Cerebellar nuclear complex (tissue), 1 donor: ENCODE results near the gene ABAT.
"Not testable (repeated sequence)": the region's sequence is repeated elsewhere in the genome, so short reads cannot be mapped to it uniquely, and the experiment has no call there.

ENCODE experiments used
- DNase-seq, 2 experiments: peaks; one replicate each; lab custom pipeline; 2025; lab: John Stamatoyannopoulos, UW

Gene ABAT

DNA sequence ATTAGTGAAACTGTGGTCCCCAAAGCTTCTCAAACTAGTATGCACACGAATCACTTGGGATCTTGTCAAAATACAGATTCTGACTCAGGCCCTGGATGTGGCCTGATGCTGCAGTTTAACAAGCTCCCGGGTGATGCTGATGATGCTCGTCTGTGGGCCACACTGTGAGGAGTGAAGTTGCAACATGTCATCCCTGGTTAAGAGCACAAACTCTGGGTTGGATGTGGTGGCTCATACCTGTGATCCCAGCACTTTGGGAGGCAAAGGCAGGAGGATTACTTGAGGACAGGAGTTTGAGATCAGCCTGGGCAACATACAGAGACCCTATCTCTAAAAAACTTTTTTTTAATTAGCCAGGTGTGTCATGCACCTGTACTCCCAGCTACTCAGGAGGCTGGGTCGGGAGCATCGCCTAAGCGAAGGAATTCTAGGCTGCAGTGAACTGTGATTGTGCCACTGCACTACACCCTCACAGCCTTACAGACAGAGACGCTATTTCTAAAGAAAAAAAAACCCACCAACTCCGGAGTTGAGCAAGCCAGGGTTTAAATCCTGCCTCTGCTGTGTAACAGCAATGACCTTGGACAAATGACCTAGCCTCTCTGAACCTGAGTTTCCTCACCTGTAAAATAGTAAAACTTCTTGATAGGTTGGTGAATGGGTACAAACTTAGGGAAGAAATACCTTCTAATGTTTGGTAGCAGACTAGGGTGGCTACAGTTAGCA, 24.4 kb upstream of the ABAT start:
- no peak for DNase-seq

DNA sequence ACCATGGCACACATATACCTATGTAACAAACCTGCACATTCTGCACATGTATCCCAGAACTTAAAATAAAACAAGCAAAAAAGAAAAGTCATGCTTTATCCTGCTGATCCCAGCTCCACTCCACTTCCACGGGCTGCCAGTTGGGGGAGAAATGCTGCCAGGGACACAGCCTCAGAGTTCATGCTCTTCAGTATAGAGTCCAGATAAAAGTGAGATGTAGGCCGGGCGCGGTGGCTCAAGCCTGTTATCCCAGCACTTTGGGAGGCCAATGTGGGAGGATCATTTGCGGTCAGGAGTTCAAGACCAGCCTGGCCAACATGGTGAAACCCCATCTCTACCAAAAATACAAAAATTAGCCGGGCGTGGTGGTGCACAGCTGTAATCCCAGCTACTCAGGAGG, 22.5 kb upstream of the ABAT start:
- DNase-seq: not testable (repeated sequence)

DNA sequence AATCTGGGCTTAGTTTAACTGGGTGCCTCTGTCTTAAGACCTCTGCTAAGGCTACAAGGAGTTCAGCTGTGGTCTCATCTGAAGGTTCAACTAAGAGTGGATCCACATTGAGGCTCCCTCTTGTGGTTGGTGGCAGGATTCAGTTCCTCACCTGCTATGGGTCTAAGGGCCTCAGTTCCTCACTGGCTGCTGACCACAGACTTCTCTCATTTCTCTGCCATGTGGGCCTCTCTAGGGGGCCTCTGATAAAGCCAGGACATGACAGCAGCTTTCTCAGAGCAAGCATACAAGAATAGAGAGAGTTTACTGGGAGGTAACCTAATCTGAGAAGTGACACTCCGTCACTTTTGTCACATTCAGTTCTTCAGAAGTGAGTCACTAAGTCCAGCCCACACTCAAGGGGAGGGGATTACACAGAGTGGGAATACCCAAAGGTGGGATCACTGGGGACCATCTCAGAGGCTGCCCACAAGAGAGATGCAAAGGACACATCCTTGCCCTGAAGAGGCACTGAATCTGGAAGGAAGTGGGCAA, 19.2 kb upstream of the ABAT start:
- no peak for DNase-seq

DNA sequence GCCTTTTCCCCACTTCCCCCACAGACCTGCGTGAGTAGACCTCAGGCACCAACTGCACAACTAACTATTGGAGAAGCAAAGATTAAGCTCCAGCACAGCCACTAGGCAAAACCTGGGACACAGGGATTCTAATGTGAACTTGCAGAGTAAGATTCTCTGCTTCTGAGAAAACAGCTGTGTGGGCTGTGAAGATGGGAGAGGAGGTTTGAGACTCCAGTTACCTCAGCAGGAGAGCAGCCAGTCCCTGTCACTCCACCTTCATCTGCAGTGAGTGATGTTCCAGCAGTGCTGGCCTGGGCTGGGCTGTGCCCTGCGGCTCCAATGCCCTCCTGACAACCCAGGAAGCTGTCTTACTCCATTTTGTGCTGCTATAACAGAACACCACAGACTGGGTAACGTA, 18.0 kb upstream of the ABAT start:
- DNase-seq: no peak

DNA sequence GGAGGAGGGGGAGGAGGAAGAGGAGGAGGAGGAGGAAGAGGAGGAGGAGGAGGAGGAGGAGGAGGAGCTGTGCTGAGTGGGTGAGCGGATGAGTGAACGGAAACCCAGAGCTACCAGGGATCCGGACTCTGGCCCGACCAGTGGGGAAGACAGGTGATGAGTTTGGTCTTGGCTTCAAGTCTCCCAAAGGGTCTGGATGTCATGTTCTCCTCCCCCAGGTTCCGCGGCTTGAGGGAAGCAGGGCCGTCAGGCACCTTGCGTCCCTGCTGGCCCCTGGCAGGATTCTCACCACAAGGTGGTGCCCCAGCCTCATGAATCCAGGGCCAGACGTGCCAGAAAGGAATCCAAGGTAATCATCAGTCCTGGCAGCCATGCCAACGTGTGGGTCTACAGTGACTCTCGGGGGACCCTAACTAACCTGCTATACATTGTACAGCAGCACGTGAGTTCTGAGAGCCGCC, 13.5 kb upstream of the ABAT start:
- peak in 1 of 2 experiments; percentile 36 for DNase-seq

DNA sequence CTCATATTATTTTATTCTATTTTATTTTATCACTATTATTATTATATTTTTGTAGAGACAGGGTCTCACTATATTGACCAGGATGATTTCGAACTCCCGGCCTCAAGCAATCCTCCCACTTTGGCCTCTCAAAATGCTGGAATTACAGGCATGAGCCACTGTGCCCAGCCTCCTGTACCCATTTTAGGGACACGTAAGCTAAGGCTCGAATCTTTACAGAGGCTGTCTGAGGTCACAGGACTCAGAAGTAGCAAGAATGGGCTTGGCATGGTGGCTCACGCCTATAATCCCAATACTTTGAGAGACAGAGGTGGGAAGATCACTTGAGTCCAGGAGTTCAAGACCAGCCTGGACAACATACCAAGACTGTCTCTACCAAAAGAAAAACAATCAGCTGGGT, 12.7 kb upstream of the ABAT start:
- no peak for DNase-seq

DNA sequence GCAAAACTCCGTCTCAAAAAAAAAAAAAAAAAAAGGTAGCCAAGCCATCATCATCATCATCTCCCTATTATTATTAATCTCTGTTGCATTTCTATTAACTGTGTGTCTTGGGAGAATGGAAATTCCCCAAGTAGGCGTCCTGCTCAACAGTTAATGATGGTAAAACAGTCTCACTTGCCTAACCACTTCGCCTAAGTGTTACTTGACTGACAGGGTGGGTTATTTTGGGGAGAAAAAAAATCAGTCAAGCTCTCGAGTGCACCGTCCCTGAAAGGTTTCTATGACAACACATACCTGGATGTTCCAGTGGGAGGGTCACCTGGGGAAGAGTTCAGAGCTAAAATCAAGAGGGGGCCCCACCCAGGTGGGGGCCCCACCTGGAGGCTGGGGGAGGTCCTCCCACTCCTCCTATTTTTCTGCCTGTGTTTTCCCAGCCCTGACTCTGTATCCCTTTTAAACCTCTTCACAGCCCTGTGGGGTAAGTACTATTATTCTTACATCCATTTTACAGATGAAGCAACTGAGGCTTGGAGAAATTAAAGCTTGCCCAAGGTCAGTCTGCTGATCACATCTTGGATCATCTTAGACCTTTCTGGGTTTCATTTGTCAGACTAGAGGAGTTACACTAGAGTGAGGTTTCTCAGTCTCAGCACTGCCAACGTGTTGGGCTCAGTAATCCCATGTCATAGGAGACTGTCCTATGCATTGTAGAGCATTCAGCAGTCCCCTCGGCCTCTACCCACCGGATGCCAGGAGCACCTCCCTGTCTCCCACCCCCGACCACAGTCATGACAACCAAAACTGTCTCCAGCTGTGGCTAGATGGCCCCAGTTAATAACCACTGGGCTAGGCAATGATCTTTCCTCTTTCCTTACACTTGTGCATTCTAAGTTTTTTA, 11.0 kb upstream of the ABAT start:
- no peak for DNase-seq

DNA sequence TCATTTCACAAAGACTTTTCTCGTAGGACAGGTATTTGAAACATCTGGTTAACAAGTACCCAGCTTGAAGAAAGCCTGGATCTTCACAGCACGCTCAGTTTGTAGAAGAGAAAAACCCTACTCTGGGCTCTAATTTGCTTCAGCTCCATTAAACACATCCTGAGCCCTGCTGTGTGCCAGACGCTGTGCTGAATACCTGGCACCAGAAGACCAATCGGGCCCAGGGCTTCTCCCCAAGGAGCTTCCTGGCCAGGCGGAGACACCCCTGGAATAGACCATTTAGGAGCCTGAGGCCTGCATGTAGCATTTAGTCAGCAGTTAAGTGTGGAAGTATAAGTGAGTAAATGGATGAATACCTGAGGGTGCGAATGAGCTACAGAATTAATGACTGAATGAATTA, 8.9 kb upstream of the ABAT start:
- no peak for DNase-seq

DNA sequence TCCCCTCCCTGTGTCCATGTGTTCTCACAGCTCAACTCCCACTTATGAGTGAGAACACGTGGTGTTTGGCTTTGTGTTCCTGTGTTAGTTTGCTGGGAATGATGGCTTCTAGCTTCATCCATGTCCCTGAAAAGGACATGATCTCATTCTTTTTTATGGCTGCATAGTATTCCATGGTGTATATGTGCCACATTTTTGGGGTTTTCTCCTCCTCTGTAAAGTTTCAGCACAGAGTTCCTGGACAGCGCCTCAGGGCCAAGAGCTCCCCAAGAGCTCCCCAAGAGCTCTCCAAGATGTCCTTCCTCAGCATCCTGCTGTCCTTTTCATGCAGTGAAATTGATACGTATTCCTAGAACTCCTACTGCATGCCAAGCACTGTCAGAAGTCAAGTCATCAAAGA, 6.9 kb upstream of the ABAT start:
- DNase-seq: no peak

DNA sequence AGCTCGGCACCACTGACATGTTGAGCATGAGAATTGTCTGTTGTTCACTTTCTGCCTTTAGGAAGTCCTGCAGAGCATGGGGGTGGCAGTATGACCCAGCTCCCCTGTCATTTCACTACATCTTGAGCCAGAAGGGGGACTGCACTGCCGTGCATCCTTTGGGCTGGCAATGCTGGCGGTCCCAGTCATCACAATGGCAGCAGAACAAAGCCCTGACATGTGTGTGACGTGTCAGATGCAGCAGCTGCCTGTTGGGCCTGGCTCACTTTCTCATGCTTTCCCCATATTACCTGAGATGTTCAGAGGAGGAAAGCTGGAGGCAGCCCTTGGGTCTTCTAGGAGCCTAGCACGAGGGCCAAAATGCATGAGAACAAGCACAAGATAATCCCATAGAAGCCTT, 6.3 kb upstream of the ABAT start:
- DNase-seq: no peak

DNA sequence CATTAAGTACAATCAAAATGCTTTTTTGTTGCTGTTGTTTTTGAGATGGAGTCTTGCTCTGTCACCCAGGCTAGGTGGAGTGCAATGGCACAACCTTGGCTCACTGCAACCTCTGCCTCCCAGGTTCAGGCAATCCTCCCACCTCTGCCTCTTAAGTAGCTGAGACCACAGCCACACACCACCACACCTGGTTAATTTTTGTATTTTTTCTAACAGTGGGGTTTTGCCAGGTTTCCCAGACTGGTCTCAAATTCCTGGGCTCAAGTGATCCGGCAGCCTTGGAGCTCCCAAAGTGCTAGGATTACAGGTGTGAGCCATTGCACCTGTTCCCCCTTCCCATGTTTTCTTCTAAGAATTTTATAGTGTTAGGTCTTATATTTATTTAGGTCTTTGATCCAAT, 4.9 kb upstream of the ABAT start:
- DNase-seq: no peak

DNA sequence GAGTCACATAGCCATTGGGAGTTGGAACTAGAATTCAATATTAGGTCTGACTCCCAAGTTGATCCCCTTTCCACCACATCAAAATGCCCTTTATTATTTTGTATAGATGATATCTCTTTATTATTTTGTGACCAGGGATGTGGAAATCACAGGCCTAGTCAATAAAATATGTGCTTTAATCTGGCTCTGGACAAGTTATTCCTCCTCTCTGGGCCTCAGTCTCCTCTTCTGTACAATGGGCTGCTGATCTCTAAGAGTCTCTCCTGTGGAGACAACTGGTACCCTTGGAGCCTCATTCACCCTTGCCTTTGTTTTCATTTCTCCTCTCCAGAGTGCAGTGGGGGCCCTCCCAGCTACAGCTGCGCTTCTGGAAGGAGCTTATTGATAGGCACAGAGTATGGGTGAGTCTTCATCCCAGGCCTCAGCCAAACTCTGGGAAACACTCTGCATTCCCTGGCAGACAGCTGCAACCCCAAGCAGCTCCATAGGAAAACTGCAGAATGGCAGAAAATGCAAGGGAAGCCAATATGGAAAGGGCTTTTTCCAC, 4.3 kb upstream of the ABAT start:
- DNase-seq: no peak

DNA sequence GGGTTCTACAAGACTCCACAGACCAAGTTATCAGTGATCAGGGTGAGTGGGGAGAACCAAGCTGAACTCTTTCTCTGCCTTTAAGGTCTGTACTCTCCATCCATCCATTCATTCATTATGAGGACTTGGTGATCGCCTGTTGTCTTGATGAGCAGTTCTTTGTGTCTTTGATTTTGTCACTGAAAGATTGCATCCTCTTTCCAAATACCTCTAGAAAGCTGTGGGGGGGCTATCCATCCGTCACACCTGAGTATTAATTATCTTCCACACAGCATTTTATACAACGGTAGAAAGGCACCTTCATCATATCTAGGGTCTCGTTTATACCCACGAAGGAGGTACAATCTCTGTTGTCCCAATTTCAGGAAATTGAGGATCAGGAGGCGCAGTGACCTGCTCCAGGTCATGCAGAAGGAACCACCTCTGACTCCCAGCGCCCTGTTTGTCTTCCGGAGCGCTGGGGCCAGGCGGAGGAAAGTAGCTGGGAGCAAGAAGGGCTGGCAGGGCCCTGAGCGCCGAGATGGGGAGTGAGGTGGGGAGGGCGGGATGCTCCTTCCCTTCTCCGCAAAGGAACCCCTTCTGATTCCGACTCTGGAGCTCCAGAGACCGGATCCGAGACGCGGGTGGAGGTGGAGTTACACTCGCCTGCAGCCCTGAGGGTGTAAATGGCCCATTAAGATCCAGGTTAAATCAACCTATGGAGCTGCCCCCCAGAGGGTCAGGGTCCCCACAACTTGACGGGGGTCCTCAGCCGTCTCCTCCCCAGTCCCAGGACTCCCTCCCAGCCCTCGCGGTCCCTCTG, 605 bp upstream of the ABAT start:
- DNase-seq: no peak

DNA sequence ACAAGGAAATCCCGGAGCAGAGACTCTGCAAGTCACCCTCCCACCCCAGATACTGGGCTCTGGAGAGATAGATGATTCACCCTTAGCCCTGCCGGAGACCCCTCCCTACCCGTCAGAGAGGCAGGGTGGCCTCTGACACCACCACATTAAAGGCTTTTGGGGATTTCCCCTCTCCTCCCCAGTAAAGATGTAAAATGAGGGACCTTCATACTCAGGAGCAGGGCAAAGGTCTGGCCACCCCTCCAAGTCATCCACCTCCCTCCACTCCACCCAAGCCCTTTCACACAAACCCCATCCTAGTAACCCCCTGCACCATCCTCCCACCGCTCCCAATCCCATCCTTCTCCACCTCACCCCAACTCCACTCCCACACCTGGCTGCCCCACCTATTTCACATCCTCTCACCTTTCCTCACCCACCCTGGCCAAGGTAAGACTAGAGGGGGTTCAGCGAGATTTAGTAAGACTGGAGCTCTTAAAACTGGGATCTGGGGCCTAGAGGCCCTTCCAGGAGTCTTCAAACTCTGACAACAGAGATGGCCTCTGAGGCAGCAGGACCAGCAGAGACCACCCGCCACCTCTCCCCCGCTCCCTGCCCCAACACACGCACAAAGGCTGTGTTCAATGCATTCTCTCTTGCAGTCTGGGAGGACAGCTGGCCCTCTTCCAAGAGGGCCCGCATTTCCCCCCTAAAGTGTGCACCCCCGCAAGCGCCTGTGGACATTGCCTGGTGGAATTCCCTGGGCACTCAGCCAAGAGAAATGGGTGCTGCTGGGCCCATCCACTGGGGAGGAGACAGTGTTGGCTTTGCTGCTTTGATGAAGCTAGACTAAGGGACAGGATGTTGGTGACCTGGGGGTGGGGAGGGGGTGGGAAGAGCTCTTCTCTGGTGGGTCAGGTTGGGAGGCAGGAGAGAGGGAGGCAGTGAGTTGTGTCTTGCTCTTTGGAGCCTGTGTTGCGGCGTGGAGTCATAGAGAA, 1.1 kb downstream of the ABAT start:
- no peak for DNase-seq

DNA sequence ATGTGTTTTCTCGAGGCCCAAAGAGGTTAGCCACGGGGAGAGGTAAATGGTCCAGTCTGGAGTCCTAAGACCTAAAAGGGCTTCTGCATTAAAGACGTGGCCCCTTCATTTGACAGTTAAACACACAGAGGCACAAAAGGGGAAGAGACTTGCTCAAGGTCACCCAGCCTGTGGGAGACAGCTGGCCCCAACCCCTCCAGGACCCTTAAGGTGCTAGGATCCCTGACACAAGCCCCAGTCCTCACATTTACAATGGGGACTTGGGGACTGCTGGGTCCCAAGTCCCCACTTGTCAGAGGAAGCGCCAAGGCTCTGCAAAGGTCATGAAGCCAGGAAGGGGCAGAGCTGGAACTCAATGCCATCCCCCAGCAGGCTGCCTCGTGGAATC, 1.7 kb downstream of the ABAT start:
- no peak for DNase-seq

DNA sequence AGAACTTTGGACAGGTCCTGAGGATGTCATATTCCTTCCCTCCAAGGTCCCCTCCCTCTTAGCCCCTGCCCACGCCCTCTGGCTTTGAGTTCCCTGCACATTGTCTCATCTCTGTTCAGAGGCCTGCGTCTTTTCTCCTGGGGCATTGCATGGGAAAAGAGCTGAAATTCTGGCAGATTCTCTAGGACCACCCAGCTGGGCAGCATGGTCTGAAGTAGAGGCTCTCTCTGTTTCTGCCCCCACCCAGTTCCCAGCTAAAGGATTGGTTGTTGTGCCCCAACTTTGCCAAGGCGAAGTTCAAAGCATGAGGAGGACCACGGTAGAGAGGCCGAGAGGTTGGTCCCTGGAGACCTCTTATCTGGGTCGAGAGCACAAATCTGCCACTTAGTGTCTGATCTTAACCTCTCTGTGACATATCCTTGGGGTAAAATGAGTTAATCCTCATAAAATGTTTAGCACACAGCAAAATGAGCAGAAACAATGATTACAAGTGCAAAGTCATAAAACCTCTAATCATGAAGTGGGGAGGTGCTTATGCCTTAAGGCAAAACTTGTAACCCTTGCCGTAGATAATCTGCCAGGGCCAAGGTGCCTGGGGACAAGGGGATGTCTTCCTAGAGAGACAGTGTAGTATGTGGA, 2.4 kb downstream of the ABAT start:
- DNase-seq: no peak

DNA sequence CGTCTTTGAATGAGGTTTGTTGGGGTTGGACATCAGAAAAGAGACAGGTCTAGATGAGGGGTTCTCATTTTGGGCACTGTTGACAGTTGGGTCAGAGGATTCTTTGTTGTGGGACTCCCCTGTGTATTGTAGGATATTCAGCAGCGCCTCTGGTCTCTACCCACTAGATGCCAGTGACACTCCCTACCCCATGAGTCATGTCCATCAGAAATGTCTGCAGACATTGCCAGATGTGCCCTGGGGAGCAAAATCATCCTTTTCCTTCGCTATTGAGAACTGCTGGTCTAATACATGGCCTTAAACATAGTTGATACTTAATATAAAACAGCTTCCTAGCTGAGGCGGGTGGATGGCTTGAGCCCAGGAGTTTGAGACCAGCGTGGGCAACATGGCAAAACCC, 3.1 kb downstream of the ABAT start:
- DNase-seq: no peak

DNA sequence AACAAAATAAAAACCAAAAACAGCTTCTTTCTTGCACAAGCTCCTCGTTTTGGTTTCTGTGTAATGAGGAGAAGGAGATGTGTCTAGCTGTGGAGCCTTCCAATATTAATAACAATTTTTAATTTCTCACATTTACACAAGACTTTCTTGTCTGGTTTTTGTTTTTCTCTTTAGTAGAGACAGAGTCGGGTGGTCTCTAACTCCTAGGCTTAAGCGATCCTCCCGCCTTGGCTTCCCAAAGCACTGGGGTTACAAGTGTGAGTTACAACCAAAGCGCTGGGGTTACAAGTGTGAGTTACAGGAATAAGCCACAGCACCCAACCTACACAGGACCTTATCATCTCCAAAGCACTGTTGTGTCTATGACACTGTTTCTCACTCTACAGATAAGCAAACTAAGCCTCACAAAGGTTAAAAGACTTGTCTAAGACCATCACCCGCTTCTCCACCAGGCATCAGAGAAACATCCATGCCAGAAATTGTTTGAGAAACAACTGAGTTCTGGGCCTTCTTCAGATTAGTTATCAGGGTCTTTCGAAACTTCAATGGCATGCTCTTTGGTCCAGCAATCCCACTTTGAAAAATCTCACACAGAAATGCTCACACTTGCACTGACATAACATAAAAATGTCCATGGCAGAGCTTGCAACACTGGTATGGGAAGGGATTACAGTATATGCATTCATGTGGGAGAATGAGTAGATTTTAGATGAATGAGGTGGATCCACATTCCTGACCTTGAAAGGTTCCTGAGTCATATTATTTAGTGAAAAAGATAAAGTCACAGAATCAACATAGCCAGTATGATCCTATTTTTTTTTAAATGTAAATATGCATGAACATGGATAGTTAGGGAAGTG, 3.9 kb downstream of the ABAT start:
- no peak for DNase-seq

DNA sequence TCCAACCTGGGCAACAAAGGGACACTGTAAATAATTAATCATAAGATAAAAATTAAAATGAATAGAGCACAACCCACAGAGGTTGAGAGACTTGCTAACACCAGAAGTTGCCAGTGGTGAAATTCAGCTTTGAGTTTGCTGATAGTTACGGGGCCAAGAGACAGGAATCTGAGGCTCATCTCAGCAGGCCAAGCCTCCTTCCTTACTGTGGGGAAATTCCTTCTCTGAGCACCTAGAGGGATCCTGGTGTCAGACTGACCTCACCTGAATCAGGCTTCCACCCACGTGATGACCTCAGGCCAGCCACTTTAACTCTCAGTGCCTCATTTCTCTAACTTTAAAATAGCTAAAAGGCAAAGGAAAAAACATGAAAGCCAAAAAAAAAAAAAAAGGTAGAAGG, 4.7 kb downstream of the ABAT start:
- no peak for DNase-seq
